ENCODE measurements around the gene EPB41L2. TPM values are rescaled to one million over a fixed set of nuclear protein-coding genes. Genes with fewer than 3 reads are reported as not detected.
"Not testable (repeated sequence)": the region's sequence is repeated elsewhere in the genome, so short reads cannot be mapped to it uniquely, and the experiment has no call there.

EPB41L2 gene
- polyA plus RNA-seq, 1 donor = 200 TPM

DNA sequence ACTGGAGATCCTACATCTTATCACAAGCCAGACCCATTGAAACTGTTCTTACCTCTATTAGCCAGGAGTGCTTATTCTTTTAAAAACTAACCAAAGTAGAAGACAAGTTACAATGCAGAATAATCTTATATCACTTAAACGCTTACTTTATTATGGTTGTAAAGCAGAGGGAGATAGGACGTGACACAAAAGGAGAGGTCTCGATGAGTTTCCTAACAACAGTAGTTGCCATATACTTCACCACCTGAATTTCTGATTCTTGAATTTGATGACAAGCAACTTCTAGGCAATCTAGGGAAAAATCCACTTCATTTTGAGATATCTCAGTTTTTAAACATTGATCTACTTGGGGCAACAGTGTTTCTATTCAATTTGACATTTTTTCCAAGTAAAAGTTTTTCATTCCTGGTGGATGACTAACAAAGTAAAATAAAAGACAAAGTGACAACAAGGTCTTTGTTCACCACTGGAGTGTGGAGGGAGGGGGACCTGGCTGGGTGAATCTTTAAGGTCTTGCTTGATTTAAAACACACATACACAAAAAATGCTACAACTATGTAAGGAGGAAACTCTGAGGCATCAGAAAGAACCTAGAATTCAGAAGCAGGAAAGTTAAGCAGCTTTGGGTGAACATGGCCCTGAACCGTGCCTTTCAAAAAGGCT lies 125.0 kb downstream of the EPB41L2 start:
- no peak for DNase-seq

DNA sequence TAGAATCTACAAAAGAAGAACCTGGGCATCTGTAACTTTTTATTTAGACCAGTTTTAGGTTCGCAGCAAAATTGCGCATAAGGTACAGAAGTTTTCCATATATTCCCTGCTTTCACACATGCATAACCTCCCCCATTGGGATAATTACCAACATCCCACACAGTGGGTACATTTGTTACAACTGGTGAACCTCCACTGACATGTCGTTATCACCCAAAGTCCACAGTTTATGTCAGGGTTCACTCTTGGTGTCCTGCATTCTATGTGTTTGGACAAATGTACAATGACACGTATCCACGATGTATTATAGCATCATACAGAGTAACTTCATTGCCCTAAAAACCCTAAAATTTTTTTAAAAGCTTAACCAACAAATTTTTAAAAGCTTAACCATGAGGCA lies 126.1 kb downstream of the EPB41L2 start:
- DNase-seq = no peak

DNA sequence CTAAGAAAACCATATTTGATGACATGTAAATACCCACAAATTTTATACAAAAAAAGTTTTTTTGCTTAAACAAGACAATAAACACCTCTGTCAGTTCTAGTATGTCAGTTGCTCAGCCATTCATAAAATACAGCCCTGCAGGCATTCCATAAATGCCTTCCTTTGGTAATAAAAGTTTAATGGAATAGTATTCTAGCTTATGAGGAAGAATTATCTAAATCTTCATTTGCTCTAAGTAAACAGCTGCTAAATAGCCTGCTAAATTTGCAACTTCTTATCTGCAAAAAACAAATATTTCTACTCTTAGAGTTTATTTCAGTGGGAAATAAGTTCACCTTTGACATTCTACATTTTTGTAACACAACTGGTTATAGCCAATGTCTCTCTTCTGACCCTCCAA lies 127.1 kb downstream of the EPB41L2 start:
- DNase-seq = no peak

DNA sequence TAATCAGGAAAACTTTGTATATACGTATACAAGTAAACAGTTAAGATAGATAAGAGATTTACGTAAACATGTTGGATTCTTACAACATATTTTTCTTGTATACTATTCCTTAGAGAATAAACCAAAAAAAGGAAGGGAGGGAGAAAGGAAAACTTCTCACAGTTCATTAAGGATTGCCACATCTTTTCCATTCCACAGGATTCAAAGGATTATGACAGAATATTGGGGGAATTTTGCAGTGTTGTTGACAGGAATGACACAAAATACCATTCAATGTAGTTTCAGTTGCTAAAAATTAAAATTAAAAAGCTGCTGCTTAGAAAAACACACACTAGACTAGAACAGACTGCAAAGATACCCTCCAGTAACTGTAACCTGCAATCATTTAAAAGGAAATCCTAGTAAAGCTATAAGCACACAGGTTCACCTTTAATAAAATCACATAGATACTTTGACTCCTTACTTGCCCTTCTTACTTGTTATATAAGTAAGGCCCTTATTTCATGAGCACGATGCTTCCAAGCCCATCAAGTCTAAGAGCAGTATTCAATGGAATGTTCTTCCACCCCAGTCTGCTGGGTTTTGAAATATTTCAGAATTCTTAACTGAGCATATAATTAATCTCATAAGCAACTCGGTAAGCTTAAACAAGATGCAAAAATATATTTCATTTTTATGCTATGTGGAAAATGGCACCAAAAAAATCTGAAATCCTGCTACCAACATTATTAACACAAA lies 128.0 kb downstream of the EPB41L2 start:
- DNase-seq = no peak

DNA sequence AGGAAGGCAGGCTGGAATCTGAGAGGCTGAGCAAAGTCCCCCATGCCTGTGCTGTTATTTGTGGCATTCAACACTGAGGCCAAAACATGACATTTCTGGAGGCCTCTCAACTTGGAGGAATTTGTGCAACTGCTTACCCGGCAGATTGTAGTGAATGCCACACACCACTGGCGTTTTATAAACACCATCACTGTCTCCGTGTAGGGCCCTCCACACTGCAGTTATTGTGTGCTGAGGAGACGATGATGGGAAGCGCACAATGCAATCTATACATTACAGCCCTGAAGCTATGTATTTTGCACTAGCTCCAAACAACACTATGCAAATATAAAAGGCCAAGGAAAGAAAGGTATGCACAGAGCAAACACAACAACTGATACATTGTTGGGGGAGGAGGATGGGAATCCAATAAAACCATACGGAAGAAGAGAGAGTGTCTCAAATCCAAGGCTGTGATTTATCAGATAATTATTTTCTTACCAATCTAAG lies 129.3 kb downstream of the EPB41L2 start:
- no peak for DNase-seq

DNA sequence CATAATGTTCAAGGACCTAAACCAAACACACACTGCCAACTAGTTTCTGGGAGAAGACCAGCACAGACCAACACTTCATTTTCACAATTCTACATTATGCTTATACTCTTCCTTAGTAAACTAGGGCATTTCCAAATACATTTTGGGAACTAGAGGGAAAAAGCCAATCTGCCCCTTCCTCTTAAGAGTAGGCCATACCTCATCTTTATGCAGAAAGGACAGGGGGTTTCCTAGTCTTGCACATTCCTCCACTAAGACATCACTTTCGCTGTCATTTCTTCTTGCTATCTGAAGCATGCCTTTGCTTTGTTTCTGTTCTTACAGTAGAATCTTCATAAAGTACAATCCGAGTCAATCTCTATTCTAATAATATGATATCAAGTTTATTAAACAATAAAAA lies 130.1 kb downstream of the EPB41L2 start:
- no peak for DNase-seq

DNA sequence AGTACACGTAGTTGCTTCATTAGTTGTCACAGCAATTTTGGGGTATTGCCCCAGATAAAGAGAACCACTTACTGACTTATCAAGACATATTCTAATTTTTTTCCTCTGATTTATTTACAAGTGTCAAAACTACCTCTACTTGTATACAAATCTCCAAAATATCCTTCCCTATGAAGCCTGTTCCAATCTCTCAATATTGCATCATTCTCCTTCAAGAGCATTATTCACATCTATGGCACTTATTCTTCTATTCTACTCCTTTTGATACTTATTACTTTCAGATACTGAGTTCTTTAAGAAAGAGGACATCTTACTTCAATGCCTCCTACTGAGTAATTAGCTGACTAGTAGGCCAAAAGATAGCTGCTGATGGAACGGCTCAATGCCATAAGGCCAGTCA lies 130.6 kb downstream of the EPB41L2 start:
- DNase-seq = no peak

DNA sequence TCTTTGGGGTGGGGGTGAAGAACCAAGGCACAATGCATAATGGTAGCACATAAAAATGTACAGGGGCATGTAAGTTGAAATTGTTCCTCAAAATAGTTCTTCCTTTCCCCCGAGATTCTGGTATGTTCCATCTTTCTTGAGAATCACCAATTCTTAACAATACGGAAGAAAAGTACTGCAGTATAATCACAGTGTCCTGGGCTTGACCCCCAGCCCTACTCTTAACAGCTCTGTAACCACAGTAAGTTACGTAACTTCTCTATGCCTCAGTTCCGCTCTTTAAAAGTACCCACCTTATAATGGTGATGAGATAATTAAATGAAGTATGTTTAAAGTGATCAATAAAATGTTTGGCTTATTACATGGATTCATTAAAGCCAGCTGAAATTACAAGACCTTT lies 131.4 kb downstream of the EPB41L2 start:
- DNase-seq = no peak

DNA sequence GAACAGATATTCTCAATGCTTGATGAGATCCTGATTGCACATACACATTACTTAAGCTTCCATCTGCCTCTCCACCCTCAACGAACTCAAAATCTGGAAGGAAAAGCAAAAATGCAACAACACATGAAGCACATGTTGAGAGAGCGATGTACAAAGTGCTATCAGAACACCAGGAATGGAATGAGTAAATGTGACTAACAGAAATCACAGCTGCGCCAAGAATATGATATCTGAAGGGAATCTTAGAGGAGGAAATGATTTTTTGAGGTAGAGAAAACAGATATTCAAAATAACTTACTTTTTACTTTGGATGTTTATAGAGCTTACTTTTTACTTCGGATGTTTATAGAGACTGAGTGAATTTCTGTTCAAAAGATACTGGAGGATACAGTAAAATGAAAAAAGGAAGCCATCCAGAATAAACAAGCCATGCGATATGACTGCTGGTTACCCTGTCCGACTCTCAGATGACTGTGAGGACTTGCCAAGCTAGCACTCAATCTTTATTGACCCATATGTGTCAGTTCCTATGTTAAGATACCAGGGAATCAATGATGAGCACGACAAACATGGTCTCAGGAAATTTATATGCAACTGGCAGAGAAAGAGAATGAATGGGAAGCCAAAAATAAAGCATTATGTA lies 133.9 kb downstream of the EPB41L2 start:
- DNase-seq = no peak

DNA sequence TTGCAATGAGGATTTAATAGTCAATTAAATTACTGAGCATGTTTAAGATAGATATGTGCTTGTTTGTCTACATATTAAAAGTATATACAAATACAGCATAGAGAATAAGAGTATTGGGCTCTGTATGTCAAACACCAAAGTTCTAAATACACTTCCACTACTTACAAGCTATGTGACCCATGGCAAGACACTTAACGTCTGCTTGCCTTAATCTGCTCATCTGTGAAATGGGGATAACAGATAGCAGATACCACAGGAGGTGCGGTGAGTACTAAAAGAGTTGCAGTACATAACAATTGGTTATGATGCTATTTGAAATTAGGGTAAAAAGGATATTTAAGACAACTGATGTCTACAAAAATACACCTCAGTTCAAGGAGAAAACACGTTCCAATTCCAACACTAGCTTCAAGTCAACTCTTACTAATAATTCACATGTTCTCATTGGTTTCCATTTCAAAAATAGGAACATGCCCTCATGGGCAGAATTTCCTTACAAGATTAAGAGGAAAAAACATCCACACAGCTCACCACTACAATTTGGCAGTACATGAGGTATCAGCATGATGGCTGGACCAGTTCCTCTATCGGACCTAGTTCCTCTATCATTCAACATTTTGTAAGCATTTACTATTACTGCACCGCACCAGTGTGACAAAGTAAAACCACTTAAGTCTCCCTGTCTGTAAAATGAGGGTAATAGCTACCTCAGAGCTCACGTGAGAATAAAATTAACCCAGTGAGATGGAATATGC lies 134.7 kb downstream of the EPB41L2 start:
- no peak for DNase-seq

DNA sequence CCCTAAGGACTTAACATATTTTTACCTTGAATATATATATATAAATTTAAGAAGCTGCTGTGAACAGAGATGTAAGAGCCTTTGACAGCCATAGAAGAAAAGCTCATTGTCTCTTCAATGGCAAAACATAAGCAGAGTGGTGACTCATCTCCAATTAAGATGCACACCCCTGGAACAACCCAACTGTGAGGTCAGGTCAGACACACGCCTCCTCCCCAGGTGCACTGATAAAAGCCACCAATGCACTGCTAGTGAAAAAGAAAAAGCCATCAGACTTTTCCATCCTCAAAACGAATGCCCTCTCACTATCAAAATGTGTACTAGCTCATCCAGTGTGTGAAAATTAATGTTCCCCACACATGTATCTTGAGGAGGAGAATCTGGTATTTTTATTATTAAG lies 135.7 kb downstream of the EPB41L2 start:
- no peak for DNase-seq

DNA sequence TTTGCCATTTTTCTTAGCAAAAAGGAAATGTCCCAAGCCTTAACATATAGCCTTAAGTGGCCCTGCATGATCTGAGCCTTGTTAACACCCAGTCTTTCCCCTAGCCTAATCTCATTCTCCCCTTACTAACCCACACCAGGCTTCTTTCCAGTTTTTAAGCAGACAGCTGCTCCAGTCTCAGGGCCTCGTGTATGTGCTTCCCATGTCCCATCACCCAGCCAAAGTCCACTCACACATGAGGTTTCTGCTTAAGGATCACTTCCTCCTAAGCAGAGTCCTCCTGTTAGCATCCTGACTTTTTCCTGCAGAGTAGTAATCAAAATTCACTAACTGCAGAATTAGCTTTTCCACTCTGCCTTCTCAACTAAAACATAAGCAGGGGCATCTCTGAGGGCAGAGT lies 139.7 kb downstream of the EPB41L2 start:
- DNase-seq = no peak

DNA sequence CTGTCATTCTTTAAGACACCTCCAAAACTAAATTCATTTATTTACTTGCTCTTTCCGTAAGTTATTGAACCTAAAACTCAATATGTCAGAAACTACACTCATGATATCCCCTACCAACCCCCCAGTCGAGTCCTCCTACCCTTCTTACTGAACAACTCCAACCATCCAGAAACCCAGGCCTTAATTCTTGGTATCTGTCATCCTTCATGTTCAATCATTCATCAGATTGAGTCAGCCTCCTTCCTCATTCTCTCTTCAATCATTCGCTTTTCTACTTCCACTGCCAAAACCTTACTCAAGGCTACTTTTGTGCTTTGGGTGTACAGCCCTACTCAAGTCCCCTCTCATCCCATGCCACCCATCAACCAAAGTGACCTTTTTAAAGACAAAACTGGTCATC lies 140.1 kb downstream of the EPB41L2 start:
- DNase-seq = no peak

DNA sequence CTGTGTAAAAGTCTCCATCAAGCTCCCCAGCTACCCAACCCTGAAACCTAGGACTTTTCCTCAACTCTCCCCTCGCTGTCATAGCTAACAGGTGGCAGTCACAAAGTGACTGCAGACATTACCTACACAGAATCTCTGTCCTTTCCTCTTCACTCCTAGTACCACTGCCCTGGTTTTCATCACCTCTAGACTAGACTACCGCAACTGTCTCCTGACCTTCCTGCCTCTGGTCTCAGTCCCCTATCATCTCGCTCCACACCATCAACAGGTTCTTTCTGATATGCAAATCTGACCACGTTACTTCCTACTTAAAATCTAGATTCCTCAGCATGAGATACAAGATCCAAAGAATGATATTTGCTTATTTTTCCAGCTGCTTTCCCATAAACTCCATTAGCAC lies 142.1 kb downstream of the EPB41L2 start:
- DNase-seq = no peak

DNA sequence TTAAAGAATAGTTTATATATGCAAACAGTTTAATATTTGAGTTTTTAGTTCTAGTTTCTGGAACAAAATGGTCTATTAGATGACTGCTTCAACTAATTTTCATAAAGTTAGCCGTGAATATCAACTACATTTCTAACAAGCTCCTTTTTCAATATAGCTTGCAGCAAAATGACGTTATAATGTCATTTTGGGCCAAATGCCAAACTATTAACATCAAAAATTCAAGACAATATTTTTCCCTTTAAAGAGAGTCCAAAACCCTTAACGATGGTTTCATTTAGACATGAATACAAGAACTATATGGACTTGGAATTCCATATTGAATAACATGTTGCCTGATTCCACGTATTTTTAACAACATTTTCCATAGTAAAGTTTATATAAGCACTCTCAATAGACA lies 144.9 kb downstream of the EPB41L2 start:
- no peak for DNase-seq

DNA sequence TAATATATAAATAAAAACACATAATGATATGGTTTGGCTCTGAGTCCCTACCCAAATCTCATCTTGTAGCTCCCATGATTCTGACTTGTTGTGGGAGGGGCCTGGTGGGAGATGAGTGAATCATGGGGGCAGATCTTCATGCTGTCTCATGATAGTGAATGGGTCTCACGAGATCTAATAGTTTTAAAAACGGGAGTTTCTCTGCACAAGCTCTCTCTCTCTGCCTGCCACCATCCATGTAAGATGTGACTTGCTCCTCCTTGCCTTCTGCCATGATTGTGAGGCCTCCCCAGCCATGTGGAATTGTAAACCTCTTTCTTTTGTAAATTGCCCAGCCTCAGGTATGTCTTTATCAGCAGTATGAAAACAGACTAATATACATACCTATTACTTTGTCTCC lies 147.4 kb downstream of the EPB41L2 start:
- DNase-seq = not testable (repeated sequence)

DNA sequence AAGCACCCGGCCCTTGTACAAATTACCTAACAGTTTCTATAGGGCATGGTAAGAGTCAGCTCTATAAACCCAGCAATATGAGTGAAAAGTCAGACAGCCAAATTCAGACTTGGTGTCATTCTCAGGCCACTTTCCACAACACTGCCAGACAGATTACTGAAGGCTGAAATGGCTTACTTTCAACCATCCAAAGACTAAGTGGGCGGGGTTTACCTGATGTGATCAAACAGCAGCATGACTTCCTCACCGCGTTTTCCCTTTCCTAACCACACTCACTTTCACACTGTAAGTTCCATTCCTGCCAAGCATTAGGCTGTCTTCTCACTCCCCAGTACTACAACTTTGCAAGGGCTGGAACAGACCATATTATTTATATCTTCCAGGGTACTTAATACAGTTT lies 149.9 kb downstream of the EPB41L2 start:
- DNase-seq = no peak

DNA sequence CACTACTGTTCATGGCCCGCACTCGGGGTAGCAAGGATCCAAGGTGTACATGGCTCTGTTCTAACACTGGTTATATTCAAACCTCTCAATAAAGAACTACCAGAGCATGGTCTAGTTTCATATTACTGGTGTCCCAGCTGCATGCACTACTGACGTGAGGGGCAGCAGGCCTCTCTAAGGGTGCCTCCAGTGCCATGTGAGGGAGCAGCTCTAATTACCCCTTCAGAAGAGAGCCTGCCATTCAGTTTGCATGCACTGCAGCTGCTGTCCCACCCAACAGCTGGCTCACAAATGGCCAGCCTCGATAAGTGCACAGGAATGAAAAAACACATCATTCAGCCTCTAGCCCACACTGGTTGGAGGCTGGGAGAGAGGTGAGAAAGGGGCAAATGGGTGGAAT lies 150.6 kb downstream of the EPB41L2 start:
- no peak for DNase-seq

DNA sequence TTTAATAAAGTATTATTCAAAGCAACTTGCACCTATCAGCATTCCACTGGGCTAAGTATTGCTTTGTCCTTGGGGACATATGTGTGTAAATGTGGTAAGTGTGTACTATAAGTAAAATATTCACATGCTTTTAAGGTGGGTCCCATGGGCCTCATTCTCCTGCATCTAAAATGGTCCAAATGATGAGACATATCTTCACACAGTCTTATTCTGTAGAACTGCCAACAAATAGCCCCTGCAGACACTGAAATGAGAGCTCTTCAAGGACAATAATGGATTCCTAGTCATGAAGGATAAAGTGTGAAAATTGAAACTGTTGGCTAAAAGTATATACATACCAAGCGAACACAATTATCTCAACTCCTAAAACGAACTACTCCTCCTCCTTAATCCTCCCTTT lies 154.1 kb downstream of the EPB41L2 start:
- no peak for DNase-seq

DNA sequence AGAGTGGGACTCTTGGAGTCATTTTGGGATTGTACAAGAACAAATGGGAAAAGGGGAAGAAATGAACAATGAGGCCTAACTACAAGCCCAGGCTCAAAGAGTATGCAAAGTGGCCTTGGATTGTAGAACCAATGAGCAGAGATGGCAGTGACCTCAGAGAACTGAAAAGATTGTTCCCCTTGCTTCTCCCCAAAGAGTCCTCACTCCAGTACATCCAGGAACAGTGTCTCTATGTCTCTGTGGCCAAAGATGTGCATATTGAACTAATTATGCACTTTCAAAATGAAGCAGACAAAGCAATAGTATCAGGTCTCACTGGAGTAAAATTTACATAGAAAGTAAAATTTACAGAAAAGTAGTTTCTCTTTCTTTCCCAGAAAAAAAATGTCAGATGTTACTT lies 154.9 kb downstream of the EPB41L2 start:
- DNase-seq = no peak

DNA sequence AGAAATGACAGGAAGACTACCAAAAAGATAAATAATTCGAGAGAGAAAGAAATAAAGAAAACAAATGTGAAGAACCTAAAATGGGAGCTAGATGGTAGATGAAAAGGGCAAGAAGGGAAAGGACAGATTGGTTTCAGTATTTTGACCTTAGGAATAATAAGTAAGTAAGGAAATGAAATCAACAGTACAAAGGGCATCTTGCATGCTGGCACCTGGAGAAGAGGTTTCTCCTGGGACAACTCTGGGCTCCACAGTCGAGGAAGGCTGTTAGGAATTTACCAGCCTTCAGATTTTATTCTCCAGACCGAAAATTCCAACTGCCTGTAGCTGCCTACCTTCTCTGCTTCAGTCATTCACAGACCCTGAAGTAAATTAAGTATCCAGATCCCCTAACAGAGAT lies 155.4 kb downstream of the EPB41L2 start:
- DNase-seq = no peak

DNA sequence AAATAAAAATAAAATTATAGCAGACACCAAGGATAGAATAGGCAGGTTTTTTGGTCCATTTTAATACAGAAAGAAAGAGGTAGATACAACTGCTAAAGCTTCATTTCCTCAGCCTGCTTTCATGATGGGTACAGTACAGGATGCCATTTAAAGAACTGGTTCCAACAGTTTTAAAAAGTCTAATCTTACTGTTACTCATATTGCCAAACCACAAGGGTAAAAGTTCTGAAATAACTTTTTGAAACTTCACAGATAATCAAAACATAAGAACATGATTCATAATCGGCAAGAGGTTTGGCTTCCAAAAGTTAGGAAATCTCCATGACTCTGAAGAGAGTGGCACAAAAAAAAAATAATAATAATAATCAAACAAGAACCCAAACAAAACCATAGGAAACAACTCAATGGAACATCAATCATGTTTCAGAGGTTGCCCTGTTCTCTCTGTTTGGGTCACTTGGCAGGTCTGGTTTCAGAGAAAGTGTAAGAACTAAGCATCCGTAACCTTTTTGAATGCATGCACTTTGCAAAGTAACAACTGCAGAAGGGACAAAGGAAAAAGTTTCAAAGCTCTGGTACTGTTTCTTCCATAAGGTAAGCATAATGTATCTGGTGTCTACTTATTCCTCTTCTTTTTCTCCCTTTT lies 156.2 kb downstream of the EPB41L2 start:
- DNase-seq = no peak

DNA sequence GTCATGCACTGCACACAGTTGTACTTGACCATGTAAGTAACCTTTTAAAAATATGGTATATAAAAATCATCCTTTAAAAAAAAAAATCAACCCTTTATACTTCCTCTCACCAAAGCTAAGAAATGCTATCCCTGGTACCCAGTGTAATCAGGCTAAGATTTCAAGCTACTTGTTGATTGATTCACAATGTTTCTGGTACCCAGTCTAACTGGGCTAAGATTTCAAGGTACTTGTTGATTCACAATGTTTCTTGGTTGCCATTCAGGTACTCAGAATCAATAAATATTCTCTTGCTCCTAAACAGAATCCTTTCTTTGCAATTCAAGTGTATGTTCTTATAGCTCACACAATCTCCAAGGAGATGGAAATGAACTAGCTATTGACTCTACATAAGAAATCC lies 159.4 kb downstream of the EPB41L2 start:
- no peak for DNase-seq

Measured in hindlimb muscle (tissue), 1 donor.